GM21360 (cell line): ENCODE measurements around the gene BANF1.
A peak's percentile ranks its signal among the peaks of the same experiment; 100 is the strongest.

Experiments
- ATAC-seq: cut with Tn5 transposase; IDR thresholded peaks from one replicate; pipeline ENCODE4 v1.9.1; 2021; ENCODE audit warnings: mild to moderate bottlenecking, moderate library complexity; ENCODE audit not compliant: unreplicated experiment

BANF1 gene

GRCh38 chr11:66001942-66002647, at the start of gene BANF1, which contains the start of gene EIF1AD:
Gene BANF1 (plus strand): TSS chr11:66002503. CDS start chr11:66003251, 748 bp downstream.
Gene EIF1AD (minus strand): TSS chr11:66002157. CDS start chr11:66000389, 1,768 bp downstream.
- no peak for ATAC-seq

DNA sequence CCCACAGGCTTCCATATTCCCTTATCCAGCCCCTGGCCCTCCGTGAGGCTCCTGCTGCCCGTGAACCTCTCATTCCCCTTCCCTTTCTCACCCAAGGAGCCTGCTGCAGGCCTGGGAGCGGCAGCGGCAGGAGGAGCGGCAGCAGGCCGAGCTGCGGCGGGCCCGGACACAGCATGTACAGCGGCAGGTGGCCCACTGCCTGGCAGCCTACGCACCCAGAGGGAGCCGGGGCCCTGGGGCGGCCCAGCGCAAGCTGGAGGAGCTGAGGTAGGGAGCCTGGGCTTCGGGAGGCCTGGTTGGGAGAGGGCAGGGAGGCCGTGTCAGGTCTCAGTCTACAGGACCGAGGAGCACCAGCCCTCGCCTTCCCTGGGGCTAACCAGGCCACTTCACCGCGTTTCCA, 48.8 kb upstream of the BANF1 start:
- ATAC-seq = no peak

DNA sequence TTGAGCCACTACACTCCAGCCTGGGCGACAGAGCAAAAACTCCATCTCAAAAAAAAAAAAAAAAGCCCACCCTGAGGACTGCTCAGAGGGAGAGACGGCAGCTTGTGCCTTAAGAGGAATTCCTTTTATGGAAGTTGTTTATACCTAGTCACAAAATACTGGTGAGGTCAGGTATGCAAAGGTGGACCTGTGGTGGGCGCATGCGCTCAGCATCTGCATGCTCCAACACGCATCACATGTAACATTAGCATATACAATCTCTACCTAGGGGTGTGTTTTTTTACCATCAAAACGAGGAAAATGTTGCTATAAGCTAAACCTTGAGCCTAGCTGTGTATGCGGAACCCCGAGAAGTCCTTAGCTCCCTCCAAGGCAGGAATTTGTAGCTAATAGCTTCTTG, 47.5 kb upstream of the BANF1 start:
- no peak for ATAC-seq

GRCh38 chr11:65958291-65958690, 44.0 kb upstream of the BANF1 start:
- ATAC-seq = no peak

DNA sequence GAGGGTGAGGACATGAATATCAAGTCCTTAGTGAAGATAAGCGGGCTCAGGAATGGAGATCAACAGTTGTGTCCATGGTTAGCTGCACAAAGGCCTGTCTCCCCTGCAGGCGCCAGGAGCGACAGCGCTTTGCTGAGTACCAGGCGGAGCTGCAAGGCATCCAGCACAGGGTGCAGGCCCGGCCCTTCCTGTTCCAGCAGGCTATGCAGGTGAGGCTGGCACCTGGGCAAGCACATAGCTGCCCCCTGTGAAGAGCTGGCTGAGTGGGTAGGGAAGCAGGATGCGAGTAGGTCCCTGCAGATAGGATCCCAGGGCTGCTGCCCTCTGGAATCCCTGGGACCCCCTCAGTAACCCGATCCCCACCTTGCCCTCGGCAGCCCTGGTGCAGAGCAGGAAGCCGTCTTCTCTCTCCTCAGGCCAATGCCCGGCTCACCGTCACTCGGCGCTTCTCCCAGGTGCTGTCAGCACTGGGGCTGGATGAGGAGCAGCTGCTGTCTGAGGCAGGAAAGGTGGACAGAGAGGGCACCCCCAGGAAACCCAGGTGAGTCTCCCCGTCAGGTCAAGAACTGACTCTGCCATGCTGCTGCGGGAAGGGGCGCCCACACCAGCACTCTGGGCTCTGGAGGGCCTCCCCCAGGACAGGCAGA, 43.4 kb upstream of the BANF1 start:
- ATAC-seq = no peak

GRCh38 chr11:65960824-65961266, 41.5 kb upstream of the BANF1 start:
- ATAC-seq = no peak

GRCh38 chr11:65961267-65962140, 40.8 kb upstream of the BANF1 start, which contains the start of gene SART1:
Gene SART1 (plus strand): TSS chr11:65961734. CDS start chr11:65961781, 47 bp downstream.
- peak; percentile 81 for ATAC-seq

- ATAC-seq = no peak
Observed at GRCh38 chr11:65962141-65962564, 40.1 kb upstream of the BANF1 start.

GRCh38 chr11:65964906-65965305, 37.4 kb upstream of the BANF1 start:
- ATAC-seq = no peak

DNA sequence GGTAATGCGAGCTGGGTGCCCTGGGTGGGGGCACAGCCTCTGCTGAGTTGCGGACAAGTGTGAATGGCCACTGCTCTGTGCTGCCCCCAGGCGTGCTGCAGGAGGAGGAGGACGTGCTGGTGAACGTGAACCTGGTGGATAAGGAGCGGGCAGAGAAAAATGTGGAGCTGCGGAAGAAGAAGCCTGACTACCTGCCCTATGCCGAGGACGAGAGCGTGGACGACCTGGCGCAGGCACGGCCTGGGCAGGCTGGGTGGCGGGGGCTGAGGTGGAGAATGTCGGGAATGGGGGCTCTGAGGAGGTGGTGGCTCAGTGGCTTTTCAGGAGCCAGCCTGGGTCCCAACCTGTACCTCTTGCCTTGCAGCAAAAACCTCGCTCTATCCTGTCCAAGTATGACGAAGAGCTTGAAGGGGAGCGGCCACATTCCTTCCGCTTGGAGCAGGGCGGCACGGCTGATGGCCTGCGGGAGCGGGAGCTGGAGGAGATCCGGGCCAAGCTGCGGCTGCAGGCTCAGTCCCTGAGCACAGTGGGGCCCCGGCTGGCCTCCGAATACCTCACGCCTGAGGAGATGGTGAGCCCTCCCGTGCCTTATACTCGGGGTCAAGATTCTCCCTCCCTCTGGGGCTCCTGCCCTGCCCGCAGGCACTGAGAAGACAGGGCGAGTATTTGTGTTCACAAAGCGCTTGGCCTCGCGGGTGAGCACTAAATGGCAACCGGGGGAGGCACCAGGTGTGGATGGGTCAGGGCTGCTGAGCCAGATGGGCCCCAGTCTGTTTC, 36.1 kb upstream of the BANF1 start:
- ATAC-seq = no peak

DNA sequence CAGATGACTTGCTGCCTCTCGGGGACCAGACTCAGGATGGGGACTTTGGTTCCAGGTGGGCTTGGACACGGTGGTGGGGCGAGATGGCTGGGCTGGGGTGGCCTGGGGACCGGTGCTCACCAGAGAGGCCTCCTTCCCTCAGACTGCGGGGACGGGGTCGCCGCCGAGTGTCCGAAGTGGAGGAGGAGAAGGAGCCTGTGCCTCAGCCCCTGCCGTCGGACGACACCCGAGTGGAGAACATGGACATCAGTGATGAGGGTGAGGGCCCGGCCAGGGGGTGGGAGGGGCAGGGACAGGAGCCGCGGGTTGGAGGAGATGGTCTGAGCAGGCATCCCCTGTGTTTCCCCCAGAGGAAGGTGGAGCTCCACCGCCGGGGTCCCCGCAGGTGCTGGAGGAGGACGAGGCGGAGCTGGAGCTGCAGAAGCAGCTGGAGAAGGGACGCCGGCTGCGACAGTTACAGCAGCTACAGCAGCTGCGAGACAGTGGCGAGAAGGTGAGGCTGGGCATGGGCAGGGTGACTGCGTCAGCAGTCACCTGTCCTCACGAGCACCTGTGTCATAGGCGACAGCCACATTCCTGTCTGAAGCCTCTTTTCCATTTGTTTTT, 34.9 kb upstream of the BANF1 start:
- no peak for ATAC-seq

DNA sequence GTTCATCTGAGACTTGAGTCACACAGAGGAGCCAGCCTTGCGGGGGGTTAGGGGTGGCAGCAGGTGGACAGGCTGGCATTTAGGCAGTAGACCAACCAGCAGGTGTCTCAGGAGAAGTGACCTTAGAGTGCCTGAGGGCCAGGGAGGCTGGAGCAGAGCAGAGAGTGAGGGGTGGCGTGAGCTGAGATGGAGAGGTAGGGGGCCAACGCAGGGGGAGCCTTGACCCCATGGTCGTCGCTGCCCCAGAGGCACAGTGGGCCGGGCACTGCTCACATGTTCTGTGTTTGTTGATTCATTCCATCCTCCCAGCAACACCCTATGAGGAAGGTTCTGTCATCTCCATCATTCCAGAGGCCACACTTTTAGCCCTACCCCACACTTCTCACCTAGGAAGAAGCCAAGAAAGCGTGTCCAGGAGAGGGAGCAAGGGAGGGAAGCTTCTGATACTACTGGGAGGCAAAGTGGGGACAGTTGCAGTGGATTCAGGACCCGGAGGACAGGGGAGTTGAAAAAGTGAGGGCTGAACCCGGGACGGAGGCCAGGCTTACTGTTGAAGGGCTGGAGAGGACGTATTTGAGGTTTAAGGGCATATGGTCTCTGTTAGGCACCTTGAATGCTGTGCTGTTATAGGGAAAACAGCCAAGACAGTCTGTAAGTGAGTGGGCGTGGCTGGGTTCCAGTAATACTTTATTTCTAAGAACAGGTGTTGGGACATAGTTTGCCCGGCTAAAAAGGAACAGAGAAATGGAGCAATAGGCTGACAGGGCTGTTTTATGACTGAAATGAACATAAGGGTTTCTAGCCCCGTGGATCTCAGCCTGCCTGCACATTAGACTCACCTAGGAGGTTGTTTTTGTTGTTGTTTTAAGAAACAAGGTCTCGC, 33.5 kb upstream of the BANF1 start:
- no peak for ATAC-seq

GRCh38 chr11:65972116-65972515, 30.2 kb upstream of the BANF1 start:
- no peak for ATAC-seq

GRCh38 chr11:65973439-65974110, 28.7 kb upstream of the BANF1 start:
- no peak for ATAC-seq

DNA sequence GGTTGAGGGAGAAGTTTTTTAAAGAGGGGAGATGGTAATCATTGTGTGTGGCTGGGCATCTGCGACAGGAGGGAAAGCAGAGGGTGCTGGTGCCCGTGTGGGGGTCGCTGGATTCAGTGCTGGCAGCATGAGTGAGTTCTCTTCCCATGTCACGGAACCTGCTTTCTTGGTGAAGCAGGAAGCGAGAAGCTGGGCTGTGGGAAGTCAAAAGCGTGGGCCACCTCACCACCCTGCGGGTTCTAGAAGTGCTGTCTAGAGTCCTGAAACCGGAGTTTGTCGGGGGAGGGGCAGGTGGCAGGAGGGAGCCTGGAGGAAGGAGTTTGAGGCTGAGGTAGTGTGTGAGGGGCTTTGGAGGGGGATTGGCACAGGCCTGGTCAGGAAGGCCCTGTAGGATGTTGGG, 26.5 kb upstream of the BANF1 start:
- no peak for ATAC-seq

GRCh38 chr11:65976216-65977176, 25.8 kb upstream of the BANF1 start:
- ATAC-seq = no peak

DNA sequence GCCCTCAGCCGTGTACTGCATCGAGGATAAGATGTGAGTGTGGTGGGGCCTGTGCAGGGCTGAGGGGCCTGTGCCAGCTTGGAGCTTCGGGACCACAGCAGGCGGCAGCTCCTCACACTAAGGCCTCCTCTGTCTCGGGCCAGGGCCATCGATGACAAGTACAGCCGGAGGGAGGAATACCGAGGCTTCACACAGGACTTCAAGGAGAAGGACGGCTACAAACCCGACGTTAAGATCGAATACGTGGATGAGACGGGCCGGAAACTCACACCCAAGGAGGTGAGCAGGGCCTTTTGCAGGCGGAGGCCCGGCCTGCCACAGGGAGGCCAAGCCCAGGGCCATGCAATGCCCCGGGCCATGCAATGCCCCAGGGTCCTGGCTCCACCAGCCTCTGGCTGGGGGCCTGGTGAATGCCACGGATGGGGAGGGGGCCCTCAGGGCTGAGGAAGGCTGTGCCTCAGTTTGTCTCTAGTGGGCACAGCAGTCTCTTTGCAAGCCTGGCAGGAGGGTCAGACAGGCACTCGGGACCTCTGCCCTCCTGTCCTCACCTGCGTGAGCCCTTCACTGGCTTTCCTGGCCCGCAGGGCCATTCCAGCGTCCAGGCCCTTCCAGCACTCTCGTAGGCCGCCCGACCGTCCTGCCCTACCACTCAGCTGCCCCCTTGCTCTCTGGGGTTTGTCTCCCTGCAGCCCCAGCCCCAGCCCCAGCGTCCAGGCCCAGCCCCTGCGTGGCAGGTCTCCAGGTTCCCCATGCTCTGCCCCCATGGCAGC, 24.5 kb upstream of the BANF1 start:
- ATAC-seq = no peak
